K562 (cell line): ENCODE measurements around the gene METAP1D. TPM values are rescaled to one million over a fixed set of nuclear protein-coding genes. Genes with fewer than 3 reads are reported as not detected.

Experiments used
- ATF1 ChIP-seq, 2 experiments: fragments of 450-650 bp in 1 of 2; IDR thresholded peaks; 2 replicates each; pipeline ENCODE4 v1.6.1; 2016; ENCODE audit warnings: missing compliant biosample characterization in 1 of 2, missing genetic modification characterization in 1 of 2
- C11orf30 ChIP-seq: fragments of 450-650 bp; IDR thresholded peaks from 2 replicates; pipeline ENCODE4 v1.6.1; 2016; ENCODE audit warnings: low read depth, mild to moderate bottlenecking
- ID3 ChIP-seq, 2 experiments: fragments of 250-450 bp in 1 of 2; fragments of 450-650 bp in 1 of 2; sonication (Bioruptor Pico) in 1 of 2; IDR thresholded peaks; 2 replicates each; pipeline versions ENCODE4 v1.6.1 to v1.8.0; 2016 to 2021; ENCODE audit warnings: mild to moderate bottlenecking in 2 of 2, moderate library complexity in 2 of 2, missing compliant biosample characterization in 1 of 2, missing genetic modification characterization in 1 of 2
- MGA ChIP-seq: fragments of 450-650 bp; IDR thresholded peaks from 2 replicates; pipeline ENCODE4 v1.6.1; 2016; ENCODE audit warnings: mild to moderate bottlenecking, moderate library complexity
- NCOR1 ChIP-seq: fragments of 450-650 bp; IDR thresholded peaks from 2 replicates; pipeline ENCODE4 v1.6.1; 2016; ENCODE audit warnings: mild to moderate bottlenecking, moderate library complexity
- NR2F6 ChIP-seq: fragments of 450-650 bp; formaldehyde crosslinking; IDR thresholded peaks from 2 replicates; pipeline ENCODE4 v1.4.0; 2020; ENCODE audit warnings: mild to moderate bottlenecking
- NRF1 ChIP-seq, 2 experiments: fragments of 450-650 bp; IDR thresholded peaks in 1 of 2; conservative IDR thresholded peaks in 1 of 2; 2 replicates each; pipeline ENCODE4 v1.6.1; 2014; ENCODE audit warnings: mild to moderate bottlenecking in 2 of 2
- PHF21A ChIP-seq: fragments of 450-650 bp; IDR thresholded peaks from 2 replicates; pipeline ENCODE4 v1.6.1; 2017; ENCODE audit warnings: low read depth, borderline replicate concordance
- POLR2AphosphoS5 ChIP-seq: IDR thresholded peaks from 2 replicates; pipeline ENCODE4 v1.6.1; 2011; ENCODE audit warnings: mild to moderate bottlenecking, low read depth, low read length, moderate library complexity; ENCODE audit not compliant: control insufficient read depth, insufficient read depth
- SMAD1 ChIP-seq: fragments of 150-350 bp; IDR thresholded peaks from 2 replicates; pipeline ENCODE4 v1.6.1; 2014; ENCODE audit warnings: low read length, low read depth; ENCODE audit not compliant: partially characterized antibody
- THAP12 ChIP-seq: fragments of 250-450 bp; sonication (Bioruptor Pico); IDR thresholded peaks from 2 replicates; pipeline ENCODE4 v1.9.0; 2021; ENCODE audit warnings: mild to moderate bottlenecking, inconsistent platforms
- U2AF2 ChIP-seq: fragments of 200-400 bp; formaldehyde crosslinking; optimal IDR thresholded peaks from 2 replicates; pipeline ENCODE3; 2017; ENCODE audit warnings: low read depth, mild to moderate bottlenecking, low read length
- ZBED1 ChIP-seq: IDR thresholded peaks from 2 replicates; pipeline ENCODE4 v1.6.1; 2014
- ZEB2 ChIP-seq: fragments of 450-650 bp; IDR thresholded peaks from 2 replicates; pipeline ENCODE4 v1.6.1; 2016
- ZNF511 ChIP-seq: sonication (generic); formaldehyde crosslinking; IDR thresholded peaks from 2 replicates; pipeline ENCODE4 v1.8.0; 2022; ENCODE audit warnings: mild to moderate bottlenecking, missing genetic modification reagents
- polyA plus RNA-seq, 8 experiments: library from polyadenylated mRNA; depleted of rRNA in 4 of 8; stranded (reverse) in 5 of 8; unstranded in 3 of 8; fragments of >200 nt; fragmentation: Nextera tagmentation in 2 of 8; fragmentation: Illumina TruSeq in 1 of 8; extraction: Ambion mirVana in 2 of 8; extraction: Trizol in 1 of 8; gene quantifications; 2 replicates each; pipeline versions ENCODE4 v1.2.1 to v1.2.3, GENCODE V29; 2011 to 2014; ENCODE audit warnings: inconsistent platforms in 1 of 8, missing spikeins in 1 of 8
- total RNA-seq, 7 experiments: library from RNA; depleted of rRNA in 6 of 7; stranded (reverse); fragments of >200 nt in 6 of 7; fragmentation: Illumina TruSeq in 2 of 7; extraction: Trizol in 2 of 7; gene quantifications; 2 replicates each; pipeline versions ENCODE4 v1.2.1 to v1.2.3, GENCODE V29; 2011 to 2021; ENCODE audit warnings: low replicate concordance in 1 of 7

Gene METAP1D
- total and polyA plus RNA-seq, 9 of the 15 experiments (the other 6 are each of a cell fraction or from before 2014, with no cell fraction given): 8.0 to 23.4 (median 15.7) TPM

GRCh38 chr2:171979103-171979502, 20.6 kb upstream of the METAP1D start (continued):
- TF ChIP-seq MGA (no peak), ZEB2 (no peak), U2AF2 (no peak), POLR2AphosphoS5 (no peak), ID3 (CRISPR knock-in tag; IDR thresholded peaks at IDR 0.05) (no peak), ID3 (tag; IDR thresholded peaks at IDR 0.05) (no peak), ATF1 (CRISPR knock-in tag; IDR thresholded peaks at IDR 0.05) (no peak), ATF1 (tag; IDR thresholded peaks at IDR 0.05) (no peak), THAP12 (CRISPR knock-in tag) (no peak), PHF21A (no peak), SMAD1 (no peak), NR2F6 (CRISPR knock-in tag) (no peak), NCOR1 (no peak), C11orf30 (no peak), ZNF511 (no peak), NRF1 (conservative IDR thresholded peaks at IDR 0.05 in 1 of 2, IDR thresholded peaks at IDR 0.05 in 1 of 2) (no peak), ZBED1 (no peak)
